Small intestine (tissue), 7 donors: Measurements from ENCODE around the gene VILL. TPM values are rescaled to one million over a fixed set of nuclear protein-coding genes. Genes with fewer than 3 reads are reported as not detected.

Experiments used
- DNase-seq, 2 donors: peaks; one replicate each; pipeline versions ENCODE4 v3.0.0 to v3.0.0-alpha.2; 2013
- FAIRE-seq: peaks from 2 replicates; lab custom pipeline; 2012; peaks lifted over from hg19 to GRCh38; lab: Jason Lieb, UNC
- H3K27ac ChIP-seq, 3 donors: one replicate each; pipeline ENCODE4 v1.5.1; 2013; ENCODE audit warnings: low read length in 2 of 3, mild to moderate bottlenecking in 2 of 3, control low read depth in 1 of 3, inconsistent platforms in 1 of 3, low read depth in 1 of 3, moderate library complexity in 1 of 3
- H3K27me3 ChIP-seq, 3 donors: one replicate each; pipeline ENCODE4 v1.6.1; 2013; ENCODE audit warnings: low read length in 3 of 3, inconsistent platforms in 1 of 3; ENCODE audit not compliant: control insufficient read depth in 3 of 3, insufficient read depth in 3 of 3
- H3K36me3 ChIP-seq, 3 donors: one replicate each; pipeline ENCODE4 v1.6.1; 2013; ENCODE audit warnings: low read length in 3 of 3, inconsistent platforms in 1 of 3, low read depth in 1 of 3, mild to moderate bottlenecking in 1 of 3, moderate library complexity in 1 of 3; ENCODE audit not compliant: control insufficient read depth in 3 of 3, insufficient read depth in 2 of 3
- H3K4me1 ChIP-seq, 3 donors: one replicate each; pipeline ENCODE4 v1.6.1; 2013; ENCODE audit warnings: low read length in 2 of 3, inconsistent platforms in 1 of 3, low read depth in 1 of 3, mild to moderate bottlenecking in 1 of 3, moderate library complexity in 1 of 3; ENCODE audit not compliant: control insufficient read depth in 3 of 3, insufficient read depth in 2 of 3
- H3K4me3 ChIP-seq, 3 donors: one replicate each; pipeline ENCODE4 v1.5.1; 2013; ENCODE audit warnings: low read length in 3 of 3, control low read depth in 1 of 3, inconsistent platforms in 1 of 3, low read depth in 1 of 3, mild to moderate bottlenecking in 1 of 3, moderate library complexity in 1 of 3
- H3K9me3 ChIP-seq, 2 donors: one replicate each; pipeline ENCODE4 v1.6.1; 2013; ENCODE audit warnings: low read depth in 1 of 2, low read length in 1 of 2; ENCODE audit not compliant: control insufficient read depth in 2 of 2, insufficient read depth in 1 of 2
- whole genome bisulfite sequencing, 3 donors: extraction: QIAGEN DNeasy Blood & Tissue Kit; methylation state at CpG; one replicate each; pipeline ENCODE4 v1.1.7; 2013; 5-methylcytosine and 5-hydroxymethylcytosine counted together
- polyA plus RNA-seq, 4 donors: library from polyadenylated mRNA; stranded (reverse) in 3 of 4; unstranded in 1 of 4; fragments of 200-250 nt in 3 of 4; fragments of 120-200 nt in 1 of 4; gene quantifications; one replicate each; pipeline versions ENCODE4 v1.2.1 to v1.2.3, GENCODE V29; 2013
- donor health status: healthy with polysubstance abuse.
- donor health status: control.
- donor health status: control.
- donor health status: Bipolar disorder and iron deficiency.
- donor health status: healthy.

VILL gene
- polyA plus RNA-seq, 4 donors = 57.6 to 266 (median 154) TPM

GRCh38 chr3:37956723-37957538 lies 33.7 kb upstream of the VILL start:
- H3K27me3 ChIP-seq = no peaks in the 10 kb centered on the region
- FAIRE-seq = no peak
- peaks cover 0 to 17% (median 0%) of the 10 kb centered on the region in 3 donors for H3K36me3 ChIP-seq
- no peaks in the 10 kb centered on the region for H3K9me3 ChIP-seq
- no peak for DNase-seq
- H3K4me1 ChIP-seq = peaks cover 0 to 16% (median 9%) of the 10 kb centered on the region in 3 donors
- H3K27ac ChIP-seq = peak overlapping the region in 2 of 3 donors; percentile 35 to 78
- WGBS, 3 donors = 47 to 59% (median 52%) methylated on average over 2 of the region's 2 CpGs
- no peak overlapping the region for H3K4me3 ChIP-seq

- Histone ChIP-seq H3K27ac (peak overlapping the region in 2 of 3 donors; percentile 28 to 31), H3K4me1 (peaks cover 0 to 20% (median 11%) of the 10 kb centered on the region in 3 donors), H3K36me3 (peaks cover 0 to 17% (median 0%) of the 10 kb centered on the region in 3 donors), H3K4me3 (no peak overlapping the region), H3K27me3 (no peaks in the 10 kb centered on the region), H3K9me3 (no peaks in the 10 kb centered on the region)
- FAIRE-seq (no peak), DNase-seq (no peak)
- WGBS, 3 donors = 65 to 72% (median 71%) methylated on average over 7 of the region's 7 CpGs
Observed at GRCh38 chr3:37957539-37957936, 33.0 kb upstream of the VILL start.

GRCh38 chr3:37961622-37962431 lies 28.8 kb upstream of the VILL start:
- DNase-seq (peak; percentile 50 to 70), FAIRE-seq (no peak)
- 18 to 46% (median 30%) methylated on average over 6 of the region's 6 CpGs for WGBS, 3 donors
- H3K4me3 ChIP-seq = no peak overlapping the region
- no peaks in the 10 kb centered on the region for H3K27me3 ChIP-seq
- peak overlapping the region in 2 of 3 donors; percentile 11 to 91 for H3K27ac ChIP-seq
- H3K36me3 ChIP-seq = peaks cover 0 to 9% (median 0%) of the 10 kb centered on the region in 3 donors
- H3K4me1 ChIP-seq = peaks cover 0 to 37% (median 14%) of the 10 kb centered on the region in 3 donors
- H3K9me3 ChIP-seq = no peaks in the 10 kb centered on the region

DNA sequence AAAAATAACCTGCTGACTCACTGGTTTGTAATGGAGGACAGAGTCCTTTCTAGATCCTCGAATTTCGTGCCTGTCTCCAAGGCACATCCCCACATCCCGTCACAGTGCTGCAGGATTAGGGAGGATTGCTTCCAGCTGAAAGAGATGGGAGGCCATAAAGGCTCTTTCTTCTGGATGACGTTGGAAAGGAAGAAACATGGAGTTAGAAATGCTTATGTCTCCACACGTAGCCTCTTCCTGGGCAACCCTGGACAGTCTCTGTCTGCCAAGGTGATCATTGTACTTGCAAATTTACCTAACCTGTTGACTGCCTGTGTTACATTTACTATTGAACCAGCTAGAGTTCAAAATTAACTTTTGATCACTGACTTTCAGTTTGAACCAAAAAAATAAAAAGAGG lies 27.6 kb upstream of the VILL start:
- H3K36me3 ChIP-seq = peaks cover 0 to 7% (median 0%) of the 10 kb centered on the region in 3 donors

DNA sequence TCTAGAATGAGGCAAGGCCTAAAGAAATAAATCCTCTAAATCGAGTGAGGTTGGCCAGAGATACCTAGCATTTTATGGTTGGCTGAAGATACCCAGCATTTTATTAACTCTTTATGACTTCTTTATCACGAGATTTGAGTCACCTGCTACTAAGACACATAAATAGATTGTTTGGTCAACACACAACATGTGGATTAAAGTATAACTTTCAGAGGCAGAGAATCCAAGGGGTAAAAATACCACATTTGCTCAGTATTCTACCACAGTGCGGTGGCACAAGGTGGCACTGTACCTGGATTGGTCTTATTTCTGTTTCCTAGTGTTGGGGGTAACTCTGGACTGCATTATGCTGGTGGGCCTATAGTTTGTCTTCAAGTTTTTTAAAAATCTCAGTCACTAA lies 27.0 kb upstream of the VILL start:
- Histone ChIP-seq H3K4me1 (peaks cover 0 to 37% (median 14%) of the 10 kb centered on the region in 3 donors), H3K36me3 (peaks cover 0 to 8% (median 0%) of the 10 kb centered on the region in 3 donors), H3K27ac (peak overlapping the region in 1 of 3 donors; percentile 65), H3K27me3 (no peaks in the 10 kb centered on the region), H3K4me3 (no peak overlapping the region), H3K9me3 (no peaks in the 10 kb centered on the region)
- 21 to 59% (median 43%) methylated on average over 3 of the region's 3 CpGs for WGBS, 3 donors
- FAIRE-seq = no peak
- peak; percentile 60 to 62 for DNase-seq

More for the DNA sequence above, 27.6 kb upstream of the VILL start:
- Histone ChIP-seq H3K4me3 (no peak overlapping the region), H3K4me1 (peaks cover 0 to 37% (median 14%) of the 10 kb centered on the region in 3 donors), H3K27me3 (no peaks in the 10 kb centered on the region), H3K27ac (peak overlapping the region in 1 of 3 donors; percentile 65), H3K9me3 (no peaks in the 10 kb centered on the region)
- DNase-seq (no peak), FAIRE-seq (no peak)
- WGBS, 3 donors = 37 to 67% (median 55%) methylated on average over 5 of the region's 5 CpGs

- H3K27me3 ChIP-seq = no peaks in the 10 kb centered on the region
- FAIRE-seq = no peak
- H3K9me3 ChIP-seq = no peaks in the 10 kb centered on the region
- peak overlapping the region in 1 of 3 donors; percentile 2 for H3K4me3 ChIP-seq
- DNase-seq = peak; percentile 62 to 70
- WGBS, 3 donors = 16 to 65% (median 38%) methylated on average over 3 of the region's 3 CpGs
- peaks cover 0 to 37% (median 14%) of the 10 kb centered on the region in 3 donors for H3K4me1 ChIP-seq
- peaks cover 0 to 9% (median 0%) of the 10 kb centered on the region in 3 donors for H3K36me3 ChIP-seq
- peak overlapping the region in 1 of 3 donors; percentile 65 for H3K27ac ChIP-seq
Observed at GRCh38 chr3:37964146-37964545, 26.4 kb upstream of the VILL start.

DNA sequence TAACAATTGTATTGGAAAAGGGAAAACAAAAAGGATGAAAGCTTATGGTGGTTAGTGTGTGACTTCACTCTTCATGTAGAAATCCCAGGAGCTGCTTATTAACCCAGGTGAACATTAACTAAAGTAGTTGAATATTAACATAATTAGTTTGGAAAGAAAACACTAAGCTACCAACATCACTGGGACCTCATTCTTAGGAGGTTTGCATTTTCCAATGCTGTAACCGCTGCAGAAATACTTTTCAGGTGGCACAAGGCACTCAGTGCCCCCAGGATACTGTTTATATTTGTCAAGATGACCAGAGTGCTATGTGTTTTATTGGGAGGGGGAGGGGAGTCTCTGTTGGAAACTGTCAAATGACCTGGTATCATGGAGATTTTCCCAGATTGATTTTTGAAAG lies 25.9 kb upstream of the VILL start:
- no peaks in the 10 kb centered on the region for H3K27me3 ChIP-seq
- DNase-seq (peak; percentile 75 to 80), FAIRE-seq (no peak)
- 9 to 61% (median 33%) methylated on average over 1 of the region's 1 CpG for WGBS, 3 donors
- peak overlapping the region in 1 of 3 donors; percentile 2 for H3K4me3 ChIP-seq
- H3K36me3 ChIP-seq = peaks cover 0 to 15% (median 0%) of the 10 kb centered on the region in 3 donors
- no peaks in the 10 kb centered on the region for H3K9me3 ChIP-seq
- H3K4me1 ChIP-seq = peaks cover 0 to 37% (median 14%) of the 10 kb centered on the region in 3 donors
- H3K27ac ChIP-seq = peak overlapping the region in 2 of 3 donors; percentile 42 to 65
